H7 (cell line): ENCODE measurements around the gene DHX40. TPM values are rescaled to one million over a fixed set of nuclear protein-coding genes. Genes with fewer than 3 reads are reported as not detected.
A peak's percentile ranks its signal among the peaks of the same experiment; 100 is the strongest.
"Not testable (repeated sequence)": the region's sequence is repeated elsewhere in the genome, so short reads cannot be mapped to it uniquely, and the experiment has no call there.

Experiments used
- DNase-seq: peaks from one replicate; pipeline ENCODE4 v3.0.0; 2012
- H3K27me3 ChIP-seq: 2 replicates; pipeline ENCODE4 v1.6.0; 2011; ENCODE audit warnings: mild to moderate bottlenecking, low read length; ENCODE audit not compliant: control insufficient read depth, insufficient read depth
- H3K36me3 ChIP-seq: replicated peaks from 2 replicates; pipeline ENCODE4 v1.5.1; 2011; ENCODE audit warnings: low read length; ENCODE audit not compliant: control insufficient read depth, insufficient read depth
- H3K4me3 ChIP-seq: 2 replicates; pipeline ENCODE4 v1.5.1; 2011; ENCODE audit warnings: low read depth, mild to moderate bottlenecking, control low read depth, low read length, moderate library complexity; ENCODE audit not compliant: insufficient read depth
- total RNA-seq: library from RNA; depleted of rRNA; stranded (reverse); fragments of >200 nt; shearing (Covaris generic); gene quantifications from 2 replicates; pipeline ENCODE4 v1.2.3, GENCODE V29; 2014

DHX40 gene
- total RNA-seq, 1 experiment from 2014 or later: 32.5 TPM

DNA sequence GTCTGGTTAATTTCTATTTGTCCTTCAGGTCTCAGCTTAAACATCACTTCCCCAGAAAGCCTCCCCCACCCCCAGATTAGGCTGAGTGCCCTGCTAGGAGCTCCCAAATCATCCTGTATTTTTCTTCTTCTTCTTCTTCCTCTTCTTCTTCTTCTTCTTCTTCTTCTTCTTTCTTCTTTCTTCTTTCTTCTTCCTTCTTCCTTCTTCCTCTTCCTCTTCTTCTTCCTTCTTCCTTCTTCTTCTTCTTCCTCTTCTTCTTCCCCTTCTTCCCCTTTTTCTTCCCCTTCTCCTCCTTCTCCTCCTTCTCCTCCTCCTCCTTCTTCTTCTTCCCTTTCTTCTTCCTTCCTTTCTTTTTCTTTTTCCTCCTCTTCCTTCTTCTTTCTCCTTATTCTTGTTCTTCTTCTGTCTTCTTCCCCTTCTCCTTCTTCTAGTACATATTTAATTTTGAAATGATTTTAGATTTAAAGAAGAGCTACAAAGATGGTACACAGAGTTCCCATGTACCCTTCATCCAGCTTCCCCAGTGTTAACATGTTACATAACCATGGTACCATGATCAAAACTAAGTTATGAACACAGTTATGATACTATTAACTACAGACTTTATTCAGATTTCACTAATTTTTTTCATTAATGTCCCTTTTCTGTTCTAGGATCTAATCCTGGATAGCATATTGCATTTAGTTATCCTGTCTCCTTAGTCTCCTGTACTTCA is 27.1 kb upstream of the DHX40 start:
- Histone ChIP-seq H3K27me3 (no peaks in the 10 kb centered on the region), H3K4me3 (no peak overlapping the region), H3K36me3 (no peaks in the 10 kb centered on the region)
- no peak for DNase-seq

DNA sequence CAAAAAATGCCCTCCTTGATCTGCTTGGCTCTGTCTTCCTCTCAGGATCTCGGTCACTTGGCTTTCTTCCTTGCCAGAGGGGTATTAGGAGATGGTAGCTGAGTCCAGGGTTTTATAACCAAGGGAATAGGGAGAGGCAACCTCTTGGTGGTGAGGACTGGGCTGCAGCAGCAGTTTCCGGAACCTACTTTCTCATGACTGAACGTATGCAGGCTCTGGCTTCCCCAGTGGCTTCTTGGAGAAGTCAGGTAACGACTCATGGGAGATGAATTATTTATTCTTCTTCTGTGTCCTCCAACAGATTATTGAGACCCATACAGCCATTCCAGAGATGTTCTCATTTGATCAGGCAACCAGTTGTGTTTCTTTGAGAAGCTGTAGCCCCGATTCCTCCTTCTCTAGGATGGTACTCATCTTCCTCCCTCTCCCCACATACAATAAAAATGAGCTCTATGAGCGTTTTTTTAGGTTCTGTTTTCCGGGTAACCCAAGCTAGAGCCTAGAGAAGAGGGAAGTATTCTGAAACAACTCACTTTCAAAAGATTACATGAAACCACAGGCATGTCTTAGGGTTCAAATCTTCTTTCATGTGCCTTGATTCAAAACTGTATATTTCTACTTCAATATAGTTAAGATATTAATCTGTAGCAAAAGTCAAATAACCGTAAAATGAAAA is 22.3 kb upstream of the DHX40 start:
- no peaks in the 10 kb centered on the region for H3K27me3 ChIP-seq
- no peak for DNase-seq
- no peak overlapping the region for H3K4me3 ChIP-seq
- no peaks in the 10 kb centered on the region for H3K36me3 ChIP-seq

- H3K4me3 ChIP-seq: no peak overlapping the region
- DNase-seq: no peak
- no peaks in the 10 kb centered on the region for H3K27me3 ChIP-seq
- H3K36me3 ChIP-seq: no peaks in the 10 kb centered on the region
These were observed 19.5 kb upstream of the DHX40 start for GRCh38 chr17:59545942-59546341.

DNA sequence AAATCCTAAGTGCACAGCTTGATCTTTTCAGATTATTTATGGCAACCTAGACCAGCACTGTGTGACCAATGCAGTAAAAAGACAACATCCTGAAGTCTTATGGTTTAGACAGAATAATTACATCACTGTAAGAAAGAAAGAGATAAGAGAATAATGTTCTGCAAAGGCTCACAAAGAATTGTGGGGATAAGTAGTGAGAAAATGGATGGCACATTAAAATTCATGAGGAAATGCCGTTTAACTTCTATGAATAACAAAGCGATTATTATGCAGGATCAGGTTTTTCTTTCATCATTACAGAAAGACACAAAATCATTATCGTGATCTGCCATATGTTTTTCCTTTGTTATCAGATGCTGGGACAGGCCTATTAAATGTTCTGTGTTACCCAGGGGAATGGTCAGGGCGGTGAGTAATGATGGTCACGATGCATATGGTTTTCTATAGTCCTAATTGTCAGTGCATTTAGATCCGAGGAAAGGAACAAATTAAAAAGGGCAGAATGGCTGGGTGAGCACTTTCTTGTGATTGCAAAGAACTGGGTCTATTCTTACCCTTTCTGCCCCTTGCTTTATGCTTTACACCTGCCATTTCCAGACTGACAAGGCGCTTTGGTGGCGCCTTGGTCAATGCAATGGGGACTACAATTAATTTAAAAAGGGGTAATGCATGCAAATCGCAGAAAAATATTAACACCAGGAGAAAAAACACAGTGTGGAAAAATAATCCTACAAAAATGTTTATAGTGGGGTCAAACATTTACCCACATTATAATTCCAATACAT is 18.1 kb upstream of the DHX40 start:
- no peak overlapping the region for H3K4me3 ChIP-seq
- no peaks in the 10 kb centered on the region for H3K27me3 ChIP-seq
- no peaks in the 10 kb centered on the region for H3K36me3 ChIP-seq
- no peak for DNase-seq

- H3K36me3 ChIP-seq, H3K27me3 ChIP-seq, DNase-seq, H3K4me3 ChIP-seq: not testable (repeated sequence)
These were observed 16.4 kb upstream of the DHX40 start for GRCh38 chr17:59548985-59549384.

GRCh38 chr17:59550703-59551102 is 14.7 kb upstream of the DHX40 start:
- Histone ChIP-seq H3K27me3 (no peaks in the 10 kb centered on the region), H3K36me3 (no peaks in the 10 kb centered on the region), H3K4me3 (no peak overlapping the region)
- DNase-seq: no peak

DNA sequence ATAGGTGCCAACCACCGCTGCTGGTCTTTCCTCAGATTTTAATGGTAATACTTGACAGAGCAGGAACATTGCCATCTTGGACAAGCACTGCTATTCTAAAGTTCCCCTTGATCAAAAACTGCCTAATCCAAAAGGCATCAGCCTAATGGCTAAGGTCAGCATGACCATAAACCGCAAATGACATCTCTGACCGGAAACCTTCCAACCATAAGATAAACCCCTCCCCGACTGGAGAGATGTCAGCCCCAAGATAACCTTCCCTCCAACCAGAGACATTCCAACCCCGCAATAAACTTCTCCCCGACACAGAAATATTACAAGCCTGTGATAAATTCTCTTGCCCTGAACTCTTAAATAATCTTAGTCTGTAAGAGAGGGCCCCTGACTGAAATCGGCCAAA is 7.4 kb upstream of the DHX40 start:
- Histone ChIP-seq H3K36me3 (no peaks in the 10 kb centered on the region), H3K4me3 (no peak overlapping the region), H3K27me3 (no peaks in the 10 kb centered on the region)
- no peak for DNase-seq

GRCh38 chr17:59558953-59559352 is 6.5 kb upstream of the DHX40 start:
- DNase-seq: no peak
- no peaks in the 10 kb centered on the region for H3K36me3 ChIP-seq
- H3K27me3 ChIP-seq: no peaks in the 10 kb centered on the region
- H3K4me3 ChIP-seq: no peak overlapping the region

DNA sequence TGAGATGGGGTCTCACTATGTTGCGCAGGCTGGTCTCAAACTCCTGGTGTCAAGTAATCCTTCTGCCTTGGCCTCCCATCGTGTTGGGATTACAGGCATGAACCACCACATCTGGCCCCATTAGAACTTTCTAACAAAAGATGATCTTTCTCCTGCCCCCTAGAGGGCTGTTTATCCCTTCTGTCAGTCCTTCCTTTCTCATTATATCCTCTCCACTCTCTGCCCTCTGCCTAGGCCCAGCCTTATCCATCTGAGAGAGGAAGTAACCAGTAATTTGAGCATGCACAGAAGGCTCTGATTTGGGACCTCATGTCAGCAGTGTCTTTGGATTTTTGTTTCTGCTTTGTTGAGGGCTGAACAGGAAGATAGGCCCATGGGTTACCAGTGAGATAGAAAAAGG is 4.4 kb upstream of the DHX40 start:
- peak; percentile 62 for DNase-seq
- no peak overlapping the region for H3K4me3 ChIP-seq
- H3K27me3 ChIP-seq: peaks cover 10% of the 10 kb centered on the region
- H3K36me3 ChIP-seq: no peaks in the 10 kb centered on the region

DNA sequence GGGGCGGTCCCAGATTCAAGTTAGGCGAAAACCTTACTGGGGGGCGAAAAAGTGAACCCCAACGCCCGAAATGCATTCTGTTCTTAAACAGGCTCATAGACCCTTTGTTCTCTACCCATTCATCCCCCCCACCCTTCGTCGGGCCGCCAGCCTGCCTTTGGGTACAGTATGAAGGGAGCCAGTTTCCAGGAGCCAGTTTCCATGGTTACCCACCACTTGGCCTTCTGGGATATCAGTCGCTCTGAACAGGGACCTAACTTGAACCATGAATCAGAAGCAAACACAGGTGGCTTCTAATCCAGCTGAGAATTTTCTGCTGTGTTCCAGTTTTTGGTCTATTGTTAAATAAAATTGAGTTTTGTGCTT is 532 bp downstream of the DHX40 start:
- DNase-seq: peak; percentile 71
- Histone ChIP-seq H3K4me3 (peak overlapping the region; percentile 93), H3K36me3 (no peaks in the 10 kb centered on the region), H3K27me3 (peaks cover 10% of the 10 kb centered on the region)

DNA sequence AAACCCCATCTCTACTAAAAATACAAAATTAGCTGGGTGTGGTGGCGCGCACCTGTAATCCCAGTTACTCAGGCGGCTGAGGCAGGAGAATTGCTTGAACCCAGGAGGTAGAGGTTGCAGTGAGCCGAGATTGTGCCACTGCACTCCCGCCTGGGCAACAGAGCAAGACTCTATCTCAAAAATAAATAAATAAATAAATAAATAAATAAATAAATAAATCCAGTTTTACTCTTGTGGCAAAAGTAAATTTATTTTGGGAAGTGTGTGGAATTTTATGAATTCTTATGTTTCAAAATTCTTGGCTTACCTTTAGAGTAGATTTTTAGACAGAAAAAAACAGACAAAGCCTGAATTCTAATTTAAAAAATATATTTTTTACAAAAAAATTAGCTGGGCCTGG is 3.7 kb downstream of the DHX40 start:
- DNase-seq, H3K36me3 ChIP-seq, H3K27me3 ChIP-seq, H3K4me3 ChIP-seq: not testable (repeated sequence)

- no peaks in the 10 kb centered on the region for H3K27me3 ChIP-seq
- no peaks in the 10 kb centered on the region for H3K36me3 ChIP-seq
- H3K4me3 ChIP-seq: no peak overlapping the region
- no peak for DNase-seq
These were observed 7.0 kb downstream of the DHX40 start for GRCh38 chr17:59572301-59572924.

- DNase-seq: not testable (repeated sequence)
These were observed 18.8 kb downstream of the DHX40 start for GRCh38 chr17:59584168-59584567.

DNA sequence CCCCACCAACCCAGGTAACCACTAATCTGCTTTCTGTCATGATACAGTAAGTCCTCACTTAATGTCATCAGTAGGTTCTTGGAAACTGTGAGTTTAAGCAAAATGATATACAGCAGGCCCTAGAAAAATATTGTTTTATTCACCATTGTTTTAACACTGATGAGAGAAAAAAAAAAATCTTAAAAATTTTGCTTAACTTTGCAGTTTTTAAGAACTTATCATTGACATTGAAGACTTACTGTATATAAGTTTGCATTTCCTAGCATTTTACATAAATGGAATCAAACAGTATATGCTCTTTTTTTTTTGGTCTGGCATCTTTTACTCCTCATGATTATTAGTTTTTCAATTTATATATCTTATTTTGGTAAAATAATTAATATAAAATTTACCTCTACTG is 34.8 kb downstream of the DHX40 start:
- DNase-seq: no peak
- Histone ChIP-seq H3K36me3 (peaks cover 2% of the 10 kb centered on the region), H3K27me3 (no peaks in the 10 kb centered on the region), H3K4me3 (no peak overlapping the region)

More at GRCh38 chr17:59584168-59584567, 18.8 kb downstream of the DHX40 start:
- not testable (repeated sequence) for H3K27me3 ChIP-seq, H3K36me3 ChIP-seq, H3K4me3 ChIP-seq
